ENCODE data around the gene MTIF3. TPM values are rescaled to one million over a fixed set of nuclear protein-coding genes. Genes with fewer than 3 reads are reported as not detected.
"Not testable (repeated sequence)": the region's sequence is repeated elsewhere in the genome, so short reads cannot be mapped to it uniquely, and the experiment has no call there.

MTIF3 gene
- total RNA-seq, 1 experiment from 2014 or later: 20.7 TPM

- no peak for ATAC-seq
- TF ChIP-seq TCF7L2 (IDR thresholded peaks at IDR 0.05; ENCODE audit: low read depth, low read length) (no peak), CTCF (IDR thresholded peaks at IDR 0.05) (no peak), SIN3A (IDR thresholded peaks at IDR 0.05; ENCODE audit: borderline replicate concordance, insufficient read depth, low read depth, low read length) (no peak), REST (IDR thresholded peaks at IDR 0.05; ENCODE audit: insufficient read depth in 1 of 2, low read depth in 2 of 2, low read length in 1 of 2) (no peak), POLR2AphosphoS5 (IDR thresholded peaks at IDR 0.05; ENCODE audit: low read depth, low read length) (no peak)
- no peak overlapping the region for H3K27ac ChIP-seq (ENCODE audit: low read length)
- intact Hi-C loops (cut with micrococcal nuclease; ENCODE audit: unreplicated experiment) (no loop called here), in situ Hi-C loops (cut with HindIII; ENCODE audit: low pct_unique_long_range_greater_than_20kb, low sequenced_read_pairs) (no loop called here)
- CTCF ChIA-PET: no interaction called here
- no peak for DNase-seq (ENCODE audit: low read depth, low spot score)
- no peaks in the 10 kb centered on the region for H3K9me3 ChIP-seq (ENCODE audit: control insufficient read depth, insufficient read depth, low read depth, low read length)
- H3K36me3 ChIP-seq (ENCODE audit: control insufficient read depth, insufficient read depth, low read length): no peaks in the 10 kb centered on the region
- H3K27me3 ChIP-seq (ENCODE audit: control insufficient read depth, insufficient read depth, low read length): no peaks in the 10 kb centered on the region
- H3K4me1 ChIP-seq (ENCODE audit: control insufficient read depth, insufficient read depth, low read length): peaks cover 5% of the 10 kb centered on the region; the same call in 1 of the 2 replicates
- POLR2A ChIA-PET: no interaction called here
- BruUV-seq (replicated peaks): no TSS peak
- no peak overlapping the region for H3K4me3 ChIP-seq (ENCODE audit: low read depth in 2 of 2, low read length in 2 of 2)
Observed at GRCh38 chr13:27401210-27401609, 49.2 kb downstream of the MTIF3 start.

GRCh38 chr13:27400405-27400804, 50.0 kb downstream of the MTIF3 start:
- BruUV-seq (replicated peaks); intact Hi-C loops (cut with micrococcal nuclease; ENCODE audit: unreplicated experiment); ATAC-seq; H3K27me3 ChIP-seq (ENCODE audit: control insufficient read depth, insufficient read depth, low read length); H3K4me3 ChIP-seq (ENCODE audit: low read depth in 2 of 2, low read length in 2 of 2); H3K9me3 ChIP-seq (ENCODE audit: control insufficient read depth, insufficient read depth, low read depth, low read length); H3K36me3 ChIP-seq (ENCODE audit: control insufficient read depth, insufficient read depth, low read length); H3K4me1 ChIP-seq (ENCODE audit: control insufficient read depth, insufficient read depth, low read length); in situ Hi-C loops (cut with HindIII; ENCODE audit: low pct_unique_long_range_greater_than_20kb, low sequenced_read_pairs); H3K27ac ChIP-seq (ENCODE audit: low read length); CTCF ChIA-PET; DNase-seq (ENCODE audit: low read depth, low spot score): not testable (repeated sequence)
- POLR2A ChIA-PET: interaction anchor here (0.6 kb wide), 1 partner anchor 22 kb away, joined by 3 read pairs; no protein-coding TSS in a partner anchor

GRCh38 chr13:27398360-27398759, 52.0 kb downstream of the MTIF3 start:
- Histone ChIP-seq H3K27me3 (ENCODE audit: control insufficient read depth, insufficient read depth, low read length) (no peaks in the 10 kb centered on the region), H3K9me3 (ENCODE audit: control insufficient read depth, insufficient read depth, low read depth, low read length) (no peaks in the 10 kb centered on the region), H3K36me3 (ENCODE audit: control insufficient read depth, insufficient read depth, low read length) (no peaks in the 10 kb centered on the region), H3K4me1 (ENCODE audit: control insufficient read depth, insufficient read depth, low read length) (no peaks in the 10 kb centered on the region; the same call in 1 of the 2 replicates), H3K27ac (ENCODE audit: low read length) (no peak overlapping the region), H3K4me3 (ENCODE audit: low read depth in 2 of 2, low read length in 2 of 2) (no peak overlapping the region)
- no peak for TF ChIP-seq SIN3A (IDR thresholded peaks at IDR 0.05; ENCODE audit: borderline replicate concordance, insufficient read depth, low read depth, low read length)
- TF ChIP-seq TCF7L2 (IDR thresholded peaks at IDR 0.05; ENCODE audit: low read depth, low read length): no peak
- no peak for TF ChIP-seq POLR2AphosphoS5 (IDR thresholded peaks at IDR 0.05; ENCODE audit: low read depth, low read length)
- TF ChIP-seq CTCF (IDR thresholded peaks at IDR 0.05): no peak
- no peak for TF ChIP-seq REST (IDR thresholded peaks at IDR 0.05; ENCODE audit: insufficient read depth in 1 of 2, low read depth in 2 of 2, low read length in 1 of 2)
- intact Hi-C loops (cut with micrococcal nuclease; ENCODE audit: unreplicated experiment) (no loop called here), in situ Hi-C loops (cut with HindIII; ENCODE audit: low pct_unique_long_range_greater_than_20kb, low sequenced_read_pairs) (no loop called here)
- BruUV-seq (replicated peaks): no TSS peak
- ChIA-PET CTCF (no interaction called here), POLR2A (no interaction called here)
- ATAC-seq (no peak), DNase-seq (ENCODE audit: low read depth, low spot score) (no peak)

All from Panc1 (cell line).